Fibroblast of lung (primary cell): ENCODE results near the gene ZNF408.

Source experiments
- CTCF ChIP-seq, 2 donors: IDR thresholded peaks in 1 of 2; conservative IDR thresholded peaks in 1 of 2; 1 replicate in 1 of 2; 2 replicates in 1 of 2; pipeline ENCODE4 v1.5.1; 2011 to 2012; ENCODE audit warnings: low read length in 2 of 2, control low read depth in 1 of 2, inconsistent platforms in 1 of 2, low read depth in 1 of 2, mild to moderate bottlenecking in 1 of 2
- EZH2 ChIP-seq: IDR thresholded peaks from 2 replicates; pipeline ENCODE4 v1.5.1; 2012; ENCODE audit warnings: low read length, control low read depth, mild to moderate bottlenecking; ENCODE audit errors: missing control alignments

- TF ChIP-seq CTCF (conservative IDR thresholded peaks at IDR 0.05 in 1 of 2, IDR thresholded peaks at IDR 0.05 in 1 of 2; ENCODE audit: low read depth in 1 of 2, low read length in 2 of 2) (no peak), EZH2 (no peak)
These were observed 2.2 kb upstream of the ZNF408 start for GRCh38 chr11:46698597-46698996.
